ENCODE data around the gene SLC16A6.
"Not testable (repeated sequence)": the region's sequence is repeated elsewhere in the genome, so short reads cannot be mapped to it uniquely, and the experiment has no call there.

The SLC16A6 gene

GRCh38 chr17:68289473-68289872, 1.5 kb downstream of the SLC16A6 start:
- no peak for DNase-seq

GRCh38 chr17:68288804-68289203, 2.1 kb downstream of the SLC16A6 start:
- DNase-seq: no peak

- DNase-seq: no peak
Observed at GRCh38 chr17:68288375-68288774, 2.6 kb downstream of the SLC16A6 start.

GRCh38 chr17:68281965-68282364, 9.0 kb downstream of the SLC16A6 start:
- not testable (repeated sequence) for DNase-seq

- no peak for DNase-seq
Observed at GRCh38 chr17:68277807-68278206, 13.1 kb downstream of the SLC16A6 start.

- not testable (repeated sequence) for DNase-seq
Observed at GRCh38 chr17:68276339-68276738, 14.6 kb downstream of the SLC16A6 start.

GRCh38 chr17:68273722-68274121, 17.2 kb downstream of the SLC16A6 start:
- DNase-seq: no peak

- not testable (repeated sequence) for DNase-seq
Observed at GRCh38 chr17:68265833-68266232, 25.1 kb downstream of the SLC16A6 start.

- not testable (repeated sequence) for DNase-seq
Observed at GRCh38 chr17:68263101-68263681, 27.7 kb downstream of the SLC16A6 start.

- DNase-seq: not testable (repeated sequence)
Observed at GRCh38 chr17:68262467-68262866, 28.5 kb downstream of the SLC16A6 start.

GRCh38 chr17:68260051-68260762, 30.7 kb downstream of the SLC16A6 start:
- DNase-seq: no peak

- not testable (repeated sequence) for DNase-seq
Observed at GRCh38 chr17:68259648-68259951, 31.3 kb downstream of the SLC16A6 start.

- not testable (repeated sequence) for DNase-seq
Observed at GRCh38 chr17:68258890-68259647, 31.9 kb downstream of the SLC16A6 start.

GRCh38 chr17:68257934-68258333, 33.0 kb downstream of the SLC16A6 start:
- DNase-seq: no peak

GRCh38 chr17:68256701-68257100, 34.2 kb downstream of the SLC16A6 start:
- DNase-seq: not testable (repeated sequence)

- no peak for DNase-seq
Observed at GRCh38 chr17:68255731-68256538, 35.0 kb downstream of the SLC16A6 start.

GRCh38 chr17:68255151-68255550, 35.8 kb downstream of the SLC16A6 start:
- DNase-seq: no peak

GRCh38 chr17:68253426-68253825, 37.5 kb downstream of the SLC16A6 start:
- not testable (repeated sequence) for DNase-seq

GRCh38 chr17:68249354-68249765, 41.6 kb downstream of the SLC16A6 start:
- no peak for DNase-seq

GRCh38 chr17:68248891-68249290, 42.0 kb downstream of the SLC16A6 start:
- no peak for DNase-seq

- DNase-seq: peak; percentile 11
Observed at GRCh38 chr17:68248199-68248825, 42.6 kb downstream of the SLC16A6 start.

- DNase-seq: peak; percentile 79
Observed at GRCh38 chr17:68247445-68248198, 43.3 kb downstream of the SLC16A6 start, which contains the start of gene AMZ2. Gene AMZ2 (plus strand): TSS chr17:68248043. CDS start chr17:68250188, 2,145 bp downstream.

Measured in NCI-H226 (cell line).